ENCODE results near the gene KLHDC3.

KLHDC3 gene

GRCh38 chr6:43043310-43043709 is 29.3 kb downstream of the KLHDC3 start:
- TF ChIP-seq, protein P1, sequence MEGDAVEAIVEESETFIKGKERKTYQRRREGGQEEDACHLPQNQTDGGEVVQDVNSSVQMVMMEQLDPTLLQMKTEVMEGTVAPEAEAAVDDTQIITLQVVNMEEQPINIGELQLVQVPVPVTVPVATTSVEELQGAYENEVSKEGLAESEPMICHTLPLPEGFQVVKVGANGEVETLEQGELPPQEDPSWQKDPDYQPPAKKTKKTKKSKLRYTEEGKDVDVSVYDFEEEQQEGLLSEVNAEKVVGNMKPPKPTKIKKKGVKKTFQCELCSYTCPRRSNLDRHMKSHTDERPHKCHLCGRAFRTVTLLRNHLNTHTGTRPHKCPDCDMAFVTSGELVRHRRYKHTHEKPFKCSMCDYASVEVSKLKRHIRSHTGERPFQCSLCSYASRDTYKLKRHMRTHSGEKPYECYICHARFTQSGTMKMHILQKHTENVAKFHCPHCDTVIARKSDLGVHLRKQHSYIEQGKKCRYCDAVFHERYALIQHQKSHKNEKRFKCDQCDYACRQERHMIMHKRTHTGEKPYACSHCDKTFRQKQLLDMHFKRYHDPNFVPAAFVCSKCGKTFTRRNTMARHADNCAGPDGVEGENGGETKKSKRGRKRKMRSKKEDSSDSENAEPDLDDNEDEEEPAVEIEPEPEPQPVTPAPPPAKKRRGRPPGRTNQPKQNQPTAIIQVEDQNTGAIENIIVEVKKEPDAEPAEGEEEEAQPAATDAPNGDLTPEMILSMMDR (conservative IDR thresholded peaks at IDR 0.05; ENCODE audit: low read depth, low read length), result no peak

GRCh38 chr6:43045371-43045930 is 31.4 kb downstream of the KLHDC3 start:
- no peak overlapping the region for H3K4me3 ChIP-seq (ENCODE audit: low read depth, low read length)
- DNase-seq (ENCODE audit: low read depth), result no peak

More at GRCh38 chr6:43043310-43043709, 29.3 kb downstream of the KLHDC3 start:
- DNase-seq (ENCODE audit: low read depth), result no peak
- H3K4me3 ChIP-seq (ENCODE audit: low read depth, low read length), result no peak overlapping the region

GRCh38 chr6:43047998-43048397 is 33.9 kb downstream of the KLHDC3 start:
- TF ChIP-seq, protein P1 (conservative IDR thresholded peaks at IDR 0.05; ENCODE audit: low read depth, low read length), result no peak
- H3K4me3 ChIP-seq (ENCODE audit: low read depth, low read length), result no peak overlapping the region
- no peak for DNase-seq (ENCODE audit: low read depth)

More at GRCh38 chr6:43045371-43045930, 31.4 kb downstream of the KLHDC3 start:
- TF ChIP-seq, protein P1 (conservative IDR thresholded peaks at IDR 0.05; ENCODE audit: low read depth, low read length), result no peak

- DNase-seq (ENCODE audit: low read depth), result no peak
- H3K4me3 ChIP-seq (ENCODE audit: low read depth, low read length), result no peak overlapping the region
- TF ChIP-seq, protein P1 (conservative IDR thresholded peaks at IDR 0.05; ENCODE audit: low read depth, low read length), result no peak
These were observed 36.9 kb downstream of the KLHDC3 start for GRCh38 chr6:43050981-43051380.

GRCh38 chr6:43052225-43052841 is 38.3 kb downstream of the KLHDC3 start:
- TF ChIP-seq, protein P1 (conservative IDR thresholded peaks at IDR 0.05; ENCODE audit: low read depth, low read length), result no peak
- H3K4me3 ChIP-seq (ENCODE audit: low read depth, low read length), result peak overlapping the region; percentile 83
- no peak for DNase-seq (ENCODE audit: low read depth)

DNA sequence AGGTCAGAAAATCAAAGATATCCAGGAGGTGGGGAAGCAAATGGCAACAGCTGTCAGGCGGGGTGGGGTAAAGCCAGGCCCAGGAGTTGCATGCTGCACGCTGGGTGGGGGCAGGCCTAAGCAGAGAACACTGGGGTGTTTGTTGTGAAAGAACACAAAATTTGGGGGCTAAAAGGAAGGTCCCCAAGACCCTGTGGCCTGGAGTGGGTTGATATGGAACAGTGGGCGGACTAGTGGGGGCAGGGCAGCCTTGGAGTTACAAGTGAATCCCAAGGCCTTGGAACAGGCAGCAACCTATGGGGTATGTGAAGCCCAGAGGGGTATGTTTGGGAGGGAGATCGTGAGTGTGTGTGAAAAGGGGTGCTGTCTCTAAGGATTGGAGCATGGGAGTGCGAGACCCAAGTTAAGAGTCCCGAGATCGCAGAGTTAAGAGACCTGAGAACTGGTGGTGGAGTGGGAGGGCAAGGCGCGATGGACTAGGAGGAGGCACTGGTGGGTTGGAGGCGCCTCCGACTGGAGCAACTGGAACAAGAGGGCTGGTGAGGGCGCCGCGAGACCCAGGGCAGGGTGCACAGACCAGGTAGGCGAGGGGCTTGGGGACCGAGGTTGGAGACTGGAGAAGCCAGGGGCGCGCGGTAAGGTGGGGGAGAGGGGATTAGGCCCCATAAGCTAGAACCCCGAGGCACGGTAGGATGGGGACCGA is 38.9 kb downstream of the KLHDC3 start:
- H3K4me3 ChIP-seq (ENCODE audit: low read depth, low read length), result peak overlapping the region; percentile 83
- TF ChIP-seq, protein P1 (conservative IDR thresholded peaks at IDR 0.05; ENCODE audit: low read depth, low read length), result no peak
- DNase-seq (ENCODE audit: low read depth), result peak; percentile 52
